Ammon's horn (tissue), 1 donor: Measurements from ENCODE around the gene CACNB1.

ENCODE experiments used
- DNase-seq: peaks from one replicate; pipeline ENCODE4 v3.0.0-alpha.2; 2016; ENCODE audit warnings: low spot score

The CACNB1 gene

DNA sequence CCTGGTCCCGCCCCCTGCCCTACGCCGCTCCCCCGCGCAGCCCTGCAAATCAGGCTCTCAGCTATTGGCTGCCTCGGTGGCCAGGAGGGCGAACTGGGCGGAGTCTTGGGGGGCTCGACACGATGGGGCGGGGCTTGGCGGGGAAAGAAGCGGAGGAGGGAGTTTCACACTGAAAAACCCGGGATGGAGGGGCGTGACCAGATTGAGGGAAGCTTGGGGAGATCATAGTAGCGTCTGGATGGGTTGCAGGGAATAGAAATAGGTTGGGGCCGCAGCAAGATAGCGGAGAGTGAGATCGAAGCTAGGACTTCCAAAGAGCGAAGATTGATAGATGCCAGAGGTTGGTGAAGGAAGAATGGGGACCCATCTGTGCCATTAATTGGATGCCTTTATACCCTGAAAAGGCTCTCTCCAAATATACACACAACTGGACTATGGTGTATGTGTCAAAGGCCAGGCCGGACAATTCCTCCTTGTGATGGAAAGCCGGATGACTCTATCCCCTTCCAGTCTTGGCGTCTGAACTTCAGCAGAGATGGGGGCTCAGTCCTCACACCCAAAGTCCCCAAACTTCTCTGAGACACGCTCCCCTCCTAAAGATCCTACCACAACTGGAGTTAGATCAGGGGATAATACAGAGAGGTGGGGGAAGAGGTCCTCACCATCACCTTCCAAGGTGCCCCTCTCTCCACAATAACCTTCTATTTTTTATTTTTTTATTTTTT lies 28.7 kb upstream of the CACNB1 start:
- DNase-seq, result peak; percentile 74

- DNase-seq, result no peak
Measured at GRCh38 chr17:39225308-39225958, 28.0 kb upstream of the CACNB1 start, which contains the start of gene STAC2. TSS of gene STAC2 (minus strand) at chr17:39225945. CDS start at chr17:39225502, 443 bp downstream.

DNA sequence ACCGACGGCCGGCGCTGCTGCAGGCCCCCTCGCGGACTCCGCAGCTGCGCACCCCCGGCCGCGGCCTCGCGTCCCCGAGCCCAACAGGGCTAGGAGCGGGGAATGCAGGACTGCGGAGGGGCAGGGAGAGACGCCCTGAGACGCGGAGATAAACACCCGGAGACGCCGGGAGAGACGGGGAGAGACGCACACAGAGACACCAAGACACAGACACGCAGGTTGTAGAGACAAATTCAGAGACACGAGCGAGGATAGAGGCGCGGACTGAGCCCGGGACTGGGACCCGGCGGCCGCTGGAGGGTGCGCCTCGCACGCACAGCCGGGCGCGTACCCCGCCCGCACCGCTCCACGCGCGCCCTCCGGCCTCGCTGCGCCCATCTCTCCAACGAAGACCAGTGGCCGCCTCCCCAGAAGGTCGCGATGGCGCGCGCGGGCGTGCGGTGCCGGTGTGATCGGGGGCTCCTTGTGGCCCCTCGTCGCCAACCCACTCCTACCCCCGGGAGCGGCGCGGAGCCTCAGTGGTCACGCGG lies 27.4 kb upstream of the CACNB1 start:
- DNase-seq, result no peak

GRCh38 chr17:39223907-39224777 lies 26.7 kb upstream of the CACNB1 start:
- no peak for DNase-seq

DNA sequence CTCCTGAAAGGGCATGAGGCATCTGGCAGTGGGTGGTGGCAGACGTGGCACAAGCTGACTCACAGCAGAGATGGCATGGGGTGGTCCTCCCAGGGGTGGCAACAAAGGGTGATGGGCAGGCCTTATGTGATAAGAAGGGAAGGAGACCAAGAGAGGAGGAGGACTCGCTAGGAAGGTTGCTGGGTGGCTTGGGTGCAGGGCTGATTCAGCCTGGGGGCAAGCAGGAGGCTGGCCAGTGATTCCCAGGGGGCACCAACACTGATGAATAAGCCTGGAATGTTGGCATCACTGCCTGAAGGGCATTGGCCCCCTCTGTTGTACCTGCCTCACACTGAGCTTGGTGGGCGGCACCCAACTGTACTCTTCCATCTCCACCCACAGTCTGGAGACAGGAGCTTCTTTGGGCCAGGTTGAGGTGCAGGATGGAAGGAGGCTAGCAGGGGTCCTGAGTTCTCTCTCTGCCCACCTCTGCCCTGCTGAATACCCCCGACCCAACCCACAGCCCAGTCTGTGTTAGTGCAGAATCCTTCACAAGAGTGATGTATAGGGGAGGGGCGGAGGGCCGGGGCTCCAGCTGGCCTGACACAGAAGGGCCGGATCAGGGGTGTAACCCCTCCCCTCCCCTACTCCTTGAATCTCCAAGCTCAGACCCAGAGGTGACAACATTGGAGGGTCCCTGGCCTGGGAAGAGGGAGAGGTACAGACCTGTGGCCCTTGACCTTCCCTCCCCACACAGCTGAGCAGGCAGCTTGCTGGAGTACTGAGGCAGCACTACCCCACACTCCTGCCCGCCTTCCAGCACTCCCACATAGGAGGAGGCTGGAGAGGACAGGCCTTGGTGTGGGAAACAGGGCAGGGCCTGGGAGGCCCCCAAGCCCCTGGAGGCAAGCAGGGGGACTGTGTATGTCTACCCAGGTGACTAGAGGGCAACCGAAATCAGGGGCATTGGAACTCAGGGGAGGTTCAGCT lies 25.7 kb upstream of the CACNB1 start:
- no peak for DNase-seq

DNA sequence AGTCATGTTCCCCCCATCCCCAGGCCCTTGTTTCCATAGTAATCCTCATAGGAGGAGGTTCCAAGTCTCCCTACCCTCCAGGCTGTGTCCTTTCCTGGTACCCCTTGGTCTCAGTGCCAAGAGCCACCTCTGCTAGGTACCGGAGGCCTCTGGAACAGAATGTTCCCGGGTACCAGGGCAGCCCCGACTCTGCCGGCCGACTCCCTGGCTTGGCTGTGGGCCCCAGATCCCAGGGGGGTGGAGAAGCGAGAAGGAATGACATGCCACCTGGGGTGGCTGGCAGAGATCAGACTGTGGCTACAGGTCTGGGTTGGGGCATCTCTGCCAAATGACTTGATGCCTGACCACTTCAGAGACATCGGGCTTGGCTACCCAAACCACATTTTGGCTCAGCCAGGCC lies 24.7 kb upstream of the CACNB1 start:
- DNase-seq, result no peak

DNA sequence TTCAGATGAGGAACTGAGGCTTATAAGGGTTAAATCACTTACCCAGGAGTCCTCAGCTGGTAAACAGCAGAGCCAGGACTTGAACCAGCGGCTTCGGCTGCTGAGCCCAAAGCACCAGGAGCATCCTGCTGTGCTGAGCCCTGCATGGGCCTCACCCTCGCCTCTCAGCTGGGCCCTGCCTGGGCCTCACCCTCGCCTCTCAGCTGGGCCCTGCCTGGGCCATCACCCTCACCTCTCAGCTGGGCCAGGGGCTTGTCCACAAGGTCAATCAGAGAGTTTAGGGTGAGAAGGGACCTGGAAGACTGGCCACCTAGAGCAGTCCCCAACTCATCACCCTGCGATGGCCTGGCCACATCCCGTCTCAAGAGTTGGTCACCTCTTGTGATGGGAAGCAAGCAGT lies 24.1 kb upstream of the CACNB1 start:
- no peak for DNase-seq

DNA sequence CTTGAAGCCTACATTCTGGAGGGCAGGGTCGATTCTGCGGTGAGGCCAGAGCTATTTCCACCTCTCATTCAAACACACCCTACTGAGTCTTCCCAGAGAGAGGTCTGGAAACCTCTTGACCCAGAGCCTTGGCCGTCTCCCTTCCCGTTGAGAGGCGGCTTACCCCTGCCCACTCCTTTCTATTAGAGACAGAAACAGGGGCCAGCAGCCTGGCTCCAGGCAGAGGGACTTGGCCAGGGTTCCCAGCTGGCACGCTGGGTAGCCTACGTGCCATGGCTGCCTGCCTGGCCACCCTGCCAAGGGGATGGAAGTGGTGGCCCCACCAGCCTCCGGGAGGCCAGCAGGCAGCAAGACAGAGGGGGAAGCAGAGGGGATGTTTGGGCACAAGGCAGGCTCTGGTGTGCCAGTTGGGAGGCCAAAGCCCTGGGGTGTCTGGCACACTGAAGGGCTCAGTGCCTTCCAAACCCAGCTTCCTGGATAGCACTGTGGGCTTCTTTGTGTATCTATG lies 22.2 kb upstream of the CACNB1 start:
- DNase-seq, result peak; percentile 76

GRCh38 chr17:39218906-39219305 lies 21.4 kb upstream of the CACNB1 start:
- DNase-seq, result no peak

GRCh38 chr17:39217734-39218369 lies 20.4 kb upstream of the CACNB1 start:
- DNase-seq, result no peak

GRCh38 chr17:39213852-39214251 lies 16.4 kb upstream of the CACNB1 start:
- no peak for DNase-seq

DNA sequence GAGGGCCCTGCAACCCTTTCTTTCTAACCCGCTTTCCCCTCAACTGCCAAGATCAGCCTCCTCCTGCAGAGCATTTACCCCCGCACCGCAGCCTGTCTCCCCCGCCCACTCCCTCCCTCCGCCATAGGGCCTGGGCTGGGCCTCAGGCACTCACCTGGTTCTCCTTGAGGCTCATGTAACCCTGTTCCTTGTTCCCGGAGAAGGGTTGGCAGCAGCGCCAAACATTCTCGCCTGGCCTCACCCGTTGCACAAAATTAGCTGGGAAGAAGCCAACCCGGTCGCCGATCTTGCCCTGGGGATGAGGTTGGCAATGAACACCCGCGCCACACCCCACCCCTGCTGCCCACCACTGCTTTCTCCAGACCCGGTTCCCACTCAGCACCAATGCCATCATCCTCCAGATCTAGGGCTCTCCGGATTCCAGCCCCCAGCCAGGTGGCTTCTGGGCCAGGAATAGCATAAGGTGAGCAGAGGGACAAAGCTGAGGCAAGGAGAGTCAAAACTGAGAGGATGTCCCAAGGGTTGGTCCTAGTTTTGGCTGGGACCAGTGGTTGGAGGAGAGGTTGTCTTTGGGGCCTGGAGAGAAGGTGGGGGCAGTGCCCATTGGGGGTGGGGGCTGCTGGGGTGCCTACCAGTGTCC lies 15.5 kb upstream of the CACNB1 start:
- DNase-seq, result no peak

- DNase-seq, result no peak
Measured at GRCh38 chr17:39212195-39212810, 14.8 kb upstream of the CACNB1 start.

DNA sequence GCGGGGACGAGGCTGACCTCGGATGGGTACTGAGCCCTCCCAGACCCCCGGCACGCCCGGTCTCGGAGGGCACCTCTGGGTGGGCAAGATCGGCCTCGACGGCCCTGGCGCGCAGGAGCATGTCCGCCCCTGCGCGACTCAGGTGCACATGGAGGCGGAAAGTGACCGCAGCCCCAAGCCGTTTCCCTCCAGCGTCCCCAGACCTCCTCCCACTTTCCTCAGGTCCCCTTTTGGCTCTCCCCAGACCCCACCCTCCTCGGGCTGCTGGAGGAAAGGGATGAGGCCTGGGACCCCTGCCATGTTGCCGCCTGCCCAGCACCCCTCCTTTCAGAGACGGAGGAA lies 12.6 kb upstream of the CACNB1 start:
- DNase-seq, result no peak

GRCh38 chr17:39209317-39210092 lies 12.0 kb upstream of the CACNB1 start:
- DNase-seq, result no peak

DNA sequence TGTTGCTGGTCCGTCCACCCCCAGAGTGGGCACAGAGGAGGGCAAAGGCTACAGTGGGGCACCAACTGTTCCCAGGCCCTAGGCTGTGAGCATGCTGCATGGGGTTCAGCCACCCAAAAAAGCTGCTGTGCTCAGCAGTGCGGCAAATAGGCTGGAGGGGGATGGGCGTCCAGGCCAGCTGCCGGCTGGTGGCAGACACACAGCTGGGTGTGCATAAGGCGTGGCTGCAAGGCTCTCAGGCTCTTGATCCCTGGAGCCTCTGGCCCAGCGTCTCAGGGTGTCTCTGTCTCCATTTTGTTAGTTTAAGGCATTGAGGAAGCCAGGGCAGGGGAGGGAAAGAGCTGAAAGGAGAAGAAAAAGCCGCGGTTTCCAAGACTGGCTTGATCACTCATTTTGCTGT lies 11.4 kb upstream of the CACNB1 start:
- DNase-seq, result no peak

DNA sequence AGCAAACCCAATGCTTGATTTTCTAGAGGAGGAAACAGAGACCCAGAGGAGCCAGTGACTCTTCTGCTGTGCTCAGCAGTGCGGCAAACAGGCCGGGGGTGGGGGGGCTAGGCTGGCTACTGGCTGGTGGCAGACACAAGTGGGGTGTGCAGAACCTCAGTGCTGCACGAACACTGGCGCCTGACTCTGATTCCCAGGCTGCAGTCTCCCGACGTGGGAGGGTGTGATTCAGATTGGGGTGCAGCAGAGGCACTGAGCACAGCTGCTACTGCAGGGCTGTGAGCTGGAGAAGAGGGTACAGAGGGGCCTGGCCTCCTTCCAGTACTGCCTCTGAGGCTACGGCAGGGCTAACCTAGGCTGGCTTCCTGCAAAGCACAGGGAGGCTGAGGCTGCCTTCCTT lies 10.7 kb upstream of the CACNB1 start:
- peak; percentile 70 for DNase-seq

GRCh38 chr17:39205112-39205526 lies 7.7 kb upstream of the CACNB1 start:
- DNase-seq, result no peak

DNA sequence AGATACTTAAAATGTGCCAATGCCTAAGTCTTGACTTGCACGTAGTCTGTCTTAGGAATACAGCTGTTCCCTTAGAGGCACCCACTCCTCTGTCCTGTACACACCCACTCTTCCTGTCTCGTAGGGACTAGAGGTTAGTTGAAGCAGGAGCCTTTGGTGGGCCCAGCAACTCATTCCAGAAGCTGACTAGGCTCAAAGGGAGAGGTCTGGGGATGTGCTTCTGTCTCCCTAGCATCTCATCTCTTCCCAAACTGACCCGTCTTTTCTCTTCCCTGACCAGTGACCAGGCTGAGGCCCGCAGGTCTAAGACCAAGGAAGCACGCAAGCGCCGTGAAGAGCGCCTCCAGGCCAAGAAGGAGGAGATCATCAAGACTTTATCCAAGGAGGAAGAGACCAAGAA lies 6.8 kb upstream of the CACNB1 start:
- DNase-seq, result no peak
